Measurements from ENCODE around the gene TMEM270.
A peak's percentile ranks its signal among the peaks of the same experiment; 100 is the strongest.

Gene TMEM270

DNA sequence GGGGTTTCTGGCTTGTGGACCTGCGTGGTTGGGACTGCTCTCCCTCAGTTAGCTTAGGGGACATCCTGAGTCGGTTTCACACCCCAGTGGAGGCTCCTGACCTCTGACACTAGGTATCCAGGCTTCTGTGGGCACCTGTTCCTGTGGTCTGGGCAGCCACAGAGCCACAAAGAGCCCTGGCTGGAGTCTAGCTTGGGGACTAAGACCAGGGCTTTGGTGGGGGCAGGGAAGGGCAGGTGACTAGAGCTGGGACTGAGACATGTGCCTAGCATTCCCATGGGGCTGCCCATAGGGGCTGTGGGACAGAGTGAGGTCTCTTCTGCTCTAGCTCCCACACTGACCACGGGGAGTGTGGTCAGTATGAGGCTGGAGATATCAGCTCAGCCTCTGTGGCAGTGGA lies 4.0 kb upstream of the TMEM270 start:
- TF ChIP-seq GATA1 (IDR thresholded peaks at IDR 0.05; ENCODE audit: low read depth, low read length) (no peak), POLR2A (IDR thresholded peaks at IDR 0.05; ENCODE audit: low read length) (no peak)
- DNase-seq, result no peak

DNA sequence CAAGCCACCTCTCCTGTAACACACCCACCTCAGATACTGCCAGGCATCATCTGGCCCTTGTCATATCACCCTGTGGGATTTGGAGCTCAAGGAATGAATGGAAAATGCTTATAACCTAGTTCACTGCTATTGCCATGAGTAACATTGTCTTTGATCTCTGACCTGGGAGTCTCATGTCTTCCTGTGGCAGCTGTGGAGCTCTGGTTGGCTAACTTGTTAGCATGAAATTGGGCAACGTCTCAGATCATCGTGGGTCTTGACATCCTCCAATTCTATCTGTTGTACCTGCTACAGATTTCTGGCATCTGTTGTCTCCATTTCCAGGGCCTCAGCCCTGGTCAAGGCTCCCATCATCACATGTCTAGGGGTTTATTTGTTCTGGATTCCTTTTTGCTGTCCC lies 2.2 kb upstream of the TMEM270 start:
- DNase-seq, result no peak
- TF ChIP-seq GATA1 (IDR thresholded peaks at IDR 0.05; ENCODE audit: low read depth, low read length) (no peak), POLR2A (IDR thresholded peaks at IDR 0.05; ENCODE audit: low read length) (no peak)

DNA sequence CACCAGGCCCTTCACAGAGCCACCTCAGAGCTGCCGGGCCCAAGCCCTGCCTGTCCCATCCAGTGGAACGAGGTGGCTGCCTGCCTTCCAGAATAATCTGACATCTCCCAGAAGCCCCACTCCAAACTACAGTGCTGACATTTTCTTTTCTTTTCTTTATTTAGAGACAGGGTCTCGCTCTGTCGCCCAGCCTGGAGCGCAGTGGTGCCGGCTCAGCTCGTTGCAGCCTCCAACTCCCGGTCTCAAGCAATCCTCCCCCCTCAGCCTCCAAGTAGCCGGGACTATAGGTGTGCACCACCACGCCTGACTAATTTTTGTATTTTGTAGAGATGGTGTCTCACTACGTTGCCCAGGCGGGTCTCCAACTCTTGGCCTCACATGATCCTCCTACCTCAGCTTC lies 346 bp downstream of the TMEM270 start:
- DNase-seq, result no peak
- TF ChIP-seq POLR2A (IDR thresholded peaks at IDR 0.05; ENCODE audit: low read length) (no peak), GATA1 (IDR thresholded peaks at IDR 0.05; ENCODE audit: low read depth, low read length) (no peak)

DNA sequence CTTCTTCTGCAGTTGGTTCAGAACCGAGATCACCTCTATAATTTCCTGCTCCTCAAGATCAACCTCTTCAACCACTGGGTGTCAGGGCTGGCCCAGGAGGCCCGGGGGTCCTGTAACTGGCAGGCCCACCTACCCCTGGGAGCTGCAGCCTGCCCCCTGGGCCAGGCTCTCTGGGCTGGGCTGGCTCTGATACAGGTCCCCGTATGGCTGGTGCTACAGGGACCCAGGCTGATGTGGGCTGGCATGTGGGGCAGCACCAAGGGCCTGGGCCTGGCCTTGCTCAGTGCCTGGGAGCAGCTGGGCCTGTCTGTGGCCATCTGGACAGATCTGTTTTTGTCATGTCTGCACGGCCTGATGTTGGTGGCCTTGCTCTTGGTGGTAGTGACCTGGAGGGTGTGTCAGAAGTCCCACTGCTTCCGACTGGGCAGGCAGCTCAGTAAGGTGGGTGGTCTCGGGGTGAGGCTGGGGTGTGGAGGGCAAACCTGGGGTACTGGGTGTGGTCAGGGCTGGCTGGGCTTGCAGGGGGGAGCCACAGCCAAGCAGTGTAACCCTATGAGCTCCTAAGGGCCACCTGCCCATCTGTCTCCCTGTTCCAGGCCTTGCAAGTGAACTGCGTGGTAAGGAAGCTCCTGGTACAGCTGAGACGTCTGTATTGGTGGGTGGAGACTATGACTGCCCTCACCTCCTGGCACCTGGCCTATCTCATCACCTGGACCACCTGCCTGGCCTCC lies 4.2 kb downstream of the TMEM270 start:
- no peak for TF ChIP-seq GATA1 (IDR thresholded peaks at IDR 0.05; ENCODE audit: low read depth, low read length)
- no peak for TF ChIP-seq POLR2A (IDR thresholded peaks at IDR 0.05; ENCODE audit: low read length)
- no peak for DNase-seq

DNA sequence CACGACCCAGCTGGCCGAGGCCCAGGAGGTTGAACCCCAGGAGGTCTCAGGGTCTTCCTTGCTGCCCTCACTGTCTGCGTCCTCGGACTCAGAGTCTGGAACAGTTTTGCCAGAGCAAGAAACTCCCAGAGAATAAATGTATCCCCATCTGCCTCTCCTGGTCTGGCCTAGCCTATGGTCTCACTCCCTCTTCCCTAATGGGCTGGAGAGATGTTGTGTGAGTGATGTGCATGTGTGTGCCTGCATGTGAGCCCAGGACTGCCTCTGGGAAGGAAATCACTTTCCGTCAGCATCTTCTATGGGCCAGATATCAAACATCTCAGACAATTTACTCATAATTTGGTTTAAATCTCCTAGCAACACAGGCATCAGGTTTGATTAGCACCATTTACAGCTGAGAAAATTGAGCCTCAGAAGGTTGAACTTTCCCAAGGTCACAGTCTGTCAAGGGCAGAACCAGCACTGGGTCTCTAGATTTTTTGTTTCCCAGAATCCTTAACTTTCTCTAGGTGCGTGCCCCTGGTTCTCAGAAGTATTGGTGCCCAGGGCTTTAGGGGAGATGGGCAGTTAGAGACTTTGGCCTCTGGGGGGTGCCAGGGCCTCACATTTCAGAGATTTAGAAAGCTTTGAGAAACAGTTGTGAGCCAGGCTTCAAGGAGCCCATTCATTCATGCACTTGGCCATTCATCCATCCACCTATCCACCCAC lies 4.9 kb downstream of the TMEM270 start:
- peak; percentile 53 to 75 for DNase-seq

DNA sequence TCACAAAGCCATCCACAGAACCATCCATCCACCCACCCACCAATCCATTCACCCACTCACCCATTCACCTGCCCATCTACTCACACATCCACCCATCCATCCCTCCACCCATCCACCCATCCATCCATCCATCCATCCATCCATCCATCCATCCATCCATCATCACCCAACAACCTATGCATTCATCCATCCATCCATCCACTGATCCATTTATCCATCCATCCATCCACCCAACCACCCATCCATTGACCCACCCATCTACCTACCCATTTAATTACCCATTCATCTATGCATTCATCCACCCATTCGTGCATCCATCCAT lies 5.4 kb downstream of the TMEM270 start:
- no peak for DNase-seq
- no peak for TF ChIP-seq POLR2A (IDR thresholded peaks at IDR 0.05; ENCODE audit: low read length)
- TF ChIP-seq GATA1 (IDR thresholded peaks at IDR 0.05; ENCODE audit: low read depth, low read length), result no peak

More for the DNA sequence above, 4.9 kb downstream of the TMEM270 start:
- TF ChIP-seq POLR2A (IDR thresholded peaks at IDR 0.05; ENCODE audit: low read length) (no peak), GATA1 (IDR thresholded peaks at IDR 0.05; ENCODE audit: low read depth, low read length) (no peak)

DNA sequence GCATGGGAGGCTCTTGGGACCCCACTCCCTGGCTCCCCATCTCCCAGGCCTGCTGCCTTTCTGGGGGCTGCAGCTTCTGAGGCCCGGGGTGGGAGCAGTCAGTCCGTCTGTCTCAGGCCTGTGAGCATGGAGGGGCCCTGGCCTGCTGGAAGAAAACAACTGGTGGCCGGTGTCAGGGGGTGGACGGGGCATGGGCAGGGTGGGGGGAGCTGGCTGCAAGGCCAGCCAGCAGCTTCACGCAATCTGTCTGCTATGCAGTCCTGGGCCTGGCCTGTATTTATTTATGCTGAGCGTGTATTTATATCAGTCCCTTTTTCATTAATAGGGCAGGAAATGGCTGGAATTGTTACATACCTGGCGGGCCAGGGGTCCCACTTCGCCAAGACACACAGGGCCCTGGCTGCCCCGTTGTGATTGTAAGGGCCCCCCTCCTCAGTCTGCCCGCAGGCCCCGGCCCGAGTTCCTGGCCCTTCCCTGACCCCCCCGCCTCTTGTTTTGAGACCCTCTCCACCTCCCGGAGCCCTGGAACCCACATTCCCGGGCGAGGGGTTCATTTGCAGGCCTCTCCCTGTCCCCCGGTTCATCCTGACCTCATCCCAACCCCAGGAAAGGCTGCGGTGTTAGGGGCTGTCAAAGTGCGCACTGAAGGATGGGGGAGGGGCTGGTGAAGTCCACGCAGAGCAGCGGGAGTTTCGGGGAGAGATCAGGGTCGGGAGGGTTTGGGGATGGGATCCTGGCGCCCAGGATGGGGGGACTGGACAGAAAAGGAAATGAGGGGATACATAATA lies 8.2 kb downstream of the TMEM270 start:
- no peak for DNase-seq
- TF ChIP-seq POLR2A (IDR thresholded peaks at IDR 0.05; ENCODE audit: low read length) (no peak), GATA1 (IDR thresholded peaks at IDR 0.05; ENCODE audit: low read depth, low read length) (no peak)

DNA sequence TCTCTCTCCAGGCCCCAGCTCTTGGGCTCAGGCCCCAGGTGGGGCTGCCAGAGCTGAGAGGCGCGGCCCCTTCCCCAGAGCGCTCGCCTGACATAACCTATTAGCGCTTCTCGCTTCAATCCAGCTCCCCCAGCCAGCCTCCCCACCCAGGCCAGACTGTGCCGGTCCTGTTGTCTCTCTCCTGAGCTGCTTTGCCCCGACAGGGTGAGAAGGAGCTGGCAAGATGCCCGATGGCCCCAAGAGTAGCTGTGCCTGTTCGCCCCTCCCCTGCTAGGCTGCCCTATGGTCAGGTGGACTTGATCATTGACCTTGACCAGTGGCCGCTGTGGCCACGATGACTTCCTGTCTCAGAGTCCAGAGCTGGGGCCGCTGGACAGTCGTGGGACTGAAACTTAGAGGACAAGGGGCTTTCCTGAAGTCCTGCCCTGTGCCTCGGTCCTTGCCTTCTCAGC lies 9.1 kb downstream of the TMEM270 start:
- TF ChIP-seq GATA1 (IDR thresholded peaks at IDR 0.05; ENCODE audit: low read depth, low read length) (no peak), POLR2A (IDR thresholded peaks at IDR 0.05; ENCODE audit: low read length) (no peak)
- no peak for DNase-seq

DNA sequence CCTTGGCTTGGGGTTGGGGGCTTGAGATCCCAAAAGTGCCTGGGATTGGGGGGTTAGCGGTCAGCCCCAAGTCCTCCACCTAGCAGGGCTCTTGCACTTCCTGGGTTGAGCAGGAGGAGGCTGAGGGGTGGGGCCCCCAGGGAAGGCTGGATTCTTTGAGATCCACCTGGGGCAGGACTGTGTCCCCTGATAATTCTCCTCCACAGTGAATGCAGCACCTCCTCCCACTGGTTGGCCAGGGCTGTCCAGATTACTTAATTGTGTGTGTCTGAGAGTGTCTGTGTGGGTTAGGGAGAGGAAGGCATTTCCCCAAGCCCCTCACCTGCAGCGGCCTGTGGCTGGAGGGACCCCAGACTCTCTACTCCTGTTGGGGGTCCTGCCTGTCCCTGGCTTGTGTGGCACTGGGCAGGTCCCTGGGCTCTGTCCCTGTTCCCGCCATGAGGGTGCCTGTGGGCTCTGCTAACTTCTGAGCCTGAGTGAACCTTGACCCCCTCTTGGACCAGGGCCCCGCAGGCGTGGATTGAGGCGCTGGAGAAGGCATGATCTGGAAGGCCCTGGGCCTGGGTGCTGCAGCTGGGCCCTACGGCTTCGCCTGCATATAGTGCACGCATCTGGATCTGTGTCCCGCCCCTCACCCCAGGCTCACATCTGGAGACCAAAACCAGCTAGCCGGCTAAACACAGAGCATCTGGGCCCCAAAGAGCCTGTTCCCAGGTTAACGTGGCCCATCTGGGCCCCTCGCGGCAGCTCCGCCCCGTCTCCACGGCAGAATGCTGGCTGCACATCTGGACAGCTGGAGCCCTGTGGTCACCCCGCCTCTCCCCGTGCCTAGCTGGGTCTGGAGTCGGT lies 10.4 kb downstream of the TMEM270 start:
- DNase-seq, result no peak
- TF ChIP-seq POLR2A (IDR thresholded peaks at IDR 0.05; ENCODE audit: low read length) (no peak), GATA1 (IDR thresholded peaks at IDR 0.05; ENCODE audit: low read depth, low read length) (no peak)

DNA sequence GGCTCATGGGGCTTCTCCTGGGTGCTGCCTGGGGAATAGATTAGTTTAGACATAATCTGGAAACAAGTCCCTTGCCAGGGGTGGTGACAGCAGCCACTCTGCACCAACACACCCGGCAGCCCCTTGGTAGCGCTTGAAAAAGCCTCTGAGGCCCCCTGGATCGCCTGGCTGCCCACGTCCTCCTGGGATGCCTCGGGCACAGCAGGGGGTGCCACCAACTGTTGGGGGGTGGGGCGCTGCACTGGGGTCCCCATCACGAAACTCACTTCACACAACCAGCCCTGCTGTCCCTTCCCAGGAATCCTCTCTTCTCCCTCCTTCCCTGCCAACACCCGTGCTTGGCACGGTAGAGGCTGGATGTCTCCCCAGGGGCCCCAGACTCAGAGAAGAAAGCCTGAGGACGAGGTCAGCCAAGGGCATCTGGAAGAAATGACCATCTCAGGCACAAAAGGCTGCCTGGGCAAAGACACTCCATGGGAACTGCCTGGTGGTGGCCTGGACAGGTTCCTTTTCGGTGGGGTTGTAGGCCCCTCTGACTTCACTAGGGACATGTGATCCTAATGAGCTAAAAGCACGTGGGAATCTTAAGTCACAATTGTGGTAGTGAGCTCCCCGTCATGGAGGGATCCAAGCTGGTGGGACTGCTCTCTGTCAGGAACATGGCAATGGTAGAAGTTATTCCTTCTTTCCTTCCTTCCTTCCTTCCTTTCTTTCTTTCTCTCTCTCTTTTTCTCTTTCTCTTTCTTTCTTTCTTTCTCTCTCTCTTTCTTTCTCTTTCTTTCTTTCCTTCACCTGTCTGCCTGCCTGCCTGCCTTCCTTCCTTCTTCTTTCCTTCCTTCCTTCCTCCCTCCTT lies 11.3 kb downstream of the TMEM270 start:
- TF ChIP-seq POLR2A (IDR thresholded peaks at IDR 0.05; ENCODE audit: low read length) (no peak), GATA1 (IDR thresholded peaks at IDR 0.05; ENCODE audit: low read depth, low read length) (no peak)
- DNase-seq, result no peak

DNA sequence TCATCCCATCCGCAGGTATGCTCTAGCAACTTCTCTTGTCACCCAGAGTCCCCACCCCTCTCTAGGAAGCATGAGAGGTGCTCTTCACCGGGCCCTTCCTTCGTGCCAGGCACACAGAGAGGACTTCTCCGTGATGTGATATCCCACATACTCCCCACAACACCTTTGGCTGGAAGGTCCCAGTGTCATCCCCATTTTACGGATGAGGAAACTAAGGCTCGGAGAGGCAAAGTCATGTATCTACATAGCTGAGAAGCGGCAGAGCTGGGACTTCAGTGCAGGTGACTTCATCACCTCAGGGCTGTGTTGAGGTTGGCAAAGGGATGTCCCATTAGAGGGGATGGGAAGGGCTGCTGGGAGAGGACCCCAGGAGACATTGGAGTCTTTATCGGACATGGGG lies 15.4 kb downstream of the TMEM270 start:
- TF ChIP-seq GATA1 (IDR thresholded peaks at IDR 0.05; ENCODE audit: low read depth, low read length) (no peak), POLR2A (IDR thresholded peaks at IDR 0.05; ENCODE audit: low read length) (no peak)
- no peak for DNase-seq

DNA sequence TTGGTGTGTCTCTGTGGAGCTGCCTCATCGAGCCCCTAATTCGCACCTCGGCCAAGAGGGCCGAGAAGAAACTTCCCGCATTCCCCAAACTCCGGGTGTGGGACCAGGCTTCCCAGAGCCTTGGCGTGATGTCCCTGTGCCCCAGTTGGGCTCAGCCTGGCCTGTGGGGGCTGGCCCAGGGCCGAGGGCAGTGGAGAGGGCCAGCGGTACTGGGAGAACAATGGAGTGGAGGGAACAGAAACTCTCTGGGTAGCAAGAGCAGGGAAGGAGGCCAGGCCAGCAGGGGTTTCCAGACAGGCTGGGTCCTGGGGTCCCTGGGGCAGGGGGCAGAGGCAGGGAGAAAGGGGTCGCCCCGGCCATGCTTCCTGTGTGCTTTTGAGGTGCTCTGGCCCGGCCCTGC lies 16.0 kb downstream of the TMEM270 start:
- TF ChIP-seq POLR2A (IDR thresholded peaks at IDR 0.05; ENCODE audit: low read length) (no peak), GATA1 (IDR thresholded peaks at IDR 0.05; ENCODE audit: low read depth, low read length) (no peak)
- no peak for DNase-seq

Data from erythroblast (primary cell).